ENCODE results near the gene RTP1. TPM values are rescaled to one million over a fixed set of nuclear protein-coding genes. Genes with fewer than 3 reads are reported as not detected.

RTP1 gene
- total and polyA plus RNA-seq, 9 donors: 0.08 TPM; not detected in 8

DNA sequence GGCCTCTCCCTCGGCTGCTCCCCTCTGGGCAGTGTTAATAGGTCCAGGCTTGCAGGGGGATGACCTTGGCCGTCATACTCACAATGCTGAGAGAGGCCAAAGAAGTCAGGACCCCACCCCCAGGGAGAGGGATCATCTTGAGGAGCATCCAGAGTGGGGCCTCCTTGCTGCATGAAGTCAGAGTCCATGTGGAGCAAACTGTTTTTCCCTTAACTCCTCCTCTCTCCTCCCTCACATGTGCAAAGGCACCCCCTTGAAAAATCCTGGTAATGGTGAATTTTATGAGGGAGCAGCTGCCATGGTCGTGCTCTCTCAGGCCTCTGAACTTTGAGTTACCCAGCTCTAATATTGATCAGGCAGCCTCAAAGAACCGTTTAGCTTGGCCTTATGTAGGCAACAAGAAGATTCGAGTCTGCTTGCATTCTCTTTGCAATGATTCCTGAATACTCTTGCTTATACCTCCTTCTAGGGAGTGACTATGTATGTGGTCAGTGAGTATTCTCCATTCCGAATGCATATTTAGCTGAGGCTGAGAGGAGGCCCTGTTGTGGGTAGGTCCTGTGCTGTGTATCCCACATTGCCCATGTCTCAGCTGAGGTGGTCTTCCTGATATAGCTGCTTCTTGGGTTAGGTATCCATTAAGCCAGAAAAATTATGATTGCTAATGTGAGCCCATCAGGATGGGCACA is 34.9 kb upstream of the RTP1 start:
- Histone ChIP-seq H3K9me3 (no peaks in the 10 kb centered on the region), H3K4me3 (no peak overlapping the region), H3K36me3 (no peaks in the 10 kb centered on the region), H3K27ac (no peak overlapping the region), H3K4me1 (ENCODE audit: insufficient read depth) (no peaks in the 10 kb centered on the region), H3K27me3 (no peaks in the 10 kb centered on the region)
- DNase-seq: no peak
- TF ChIP-seq, protein P1, sequence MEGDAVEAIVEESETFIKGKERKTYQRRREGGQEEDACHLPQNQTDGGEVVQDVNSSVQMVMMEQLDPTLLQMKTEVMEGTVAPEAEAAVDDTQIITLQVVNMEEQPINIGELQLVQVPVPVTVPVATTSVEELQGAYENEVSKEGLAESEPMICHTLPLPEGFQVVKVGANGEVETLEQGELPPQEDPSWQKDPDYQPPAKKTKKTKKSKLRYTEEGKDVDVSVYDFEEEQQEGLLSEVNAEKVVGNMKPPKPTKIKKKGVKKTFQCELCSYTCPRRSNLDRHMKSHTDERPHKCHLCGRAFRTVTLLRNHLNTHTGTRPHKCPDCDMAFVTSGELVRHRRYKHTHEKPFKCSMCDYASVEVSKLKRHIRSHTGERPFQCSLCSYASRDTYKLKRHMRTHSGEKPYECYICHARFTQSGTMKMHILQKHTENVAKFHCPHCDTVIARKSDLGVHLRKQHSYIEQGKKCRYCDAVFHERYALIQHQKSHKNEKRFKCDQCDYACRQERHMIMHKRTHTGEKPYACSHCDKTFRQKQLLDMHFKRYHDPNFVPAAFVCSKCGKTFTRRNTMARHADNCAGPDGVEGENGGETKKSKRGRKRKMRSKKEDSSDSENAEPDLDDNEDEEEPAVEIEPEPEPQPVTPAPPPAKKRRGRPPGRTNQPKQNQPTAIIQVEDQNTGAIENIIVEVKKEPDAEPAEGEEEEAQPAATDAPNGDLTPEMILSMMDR (IDR thresholded peaks at IDR 0.05): no peak
- no peak for TF ChIP-seq POLR2A (IDR thresholded peaks at IDR 0.05)
- no peak for TF ChIP-seq EP300 (IDR thresholded peaks at IDR 0.05)
- intact Hi-C loops (cut with DNase I): loop anchor here in 3 of 4 donors (5.0 to 10.0 kb wide), 3 partner anchors 308 to 548 kb away; partner anchors contain the start of gene AHSG (in 2 of the 3)
- 58 to 67% (median 63%) methylated on average over 6 of the region's 6 CpGs for WGBS, 3 donors

DNA sequence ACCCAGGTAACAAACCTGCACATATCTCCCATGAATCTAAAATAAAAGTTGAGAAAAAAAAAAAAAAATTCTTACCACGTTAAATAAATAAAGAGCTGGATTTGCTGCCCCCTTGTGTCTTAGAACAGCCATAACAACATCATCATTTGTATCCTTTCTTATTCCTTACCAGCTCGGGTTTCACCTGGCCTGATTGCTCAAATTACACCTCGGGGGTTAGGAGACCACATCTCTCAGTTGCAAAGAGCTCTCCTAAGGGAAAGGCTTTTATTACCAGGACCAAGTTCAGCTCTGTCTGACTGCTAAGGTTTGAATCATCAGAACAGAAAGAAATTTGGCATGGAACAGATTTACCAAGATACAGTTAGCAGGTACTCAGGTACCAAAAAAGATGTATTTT is 32.1 kb upstream of the RTP1 start:
- Histone ChIP-seq H3K4me3 (no peak overlapping the region), H3K27me3 (no peaks in the 10 kb centered on the region), H3K9me3 (no peaks in the 10 kb centered on the region), H3K36me3 (no peaks in the 10 kb centered on the region), H3K4me1 (ENCODE audit: insufficient read depth) (peaks cover 1% of the 10 kb centered on the region), H3K27ac (no peak overlapping the region)
- no peak for TF ChIP-seq EP300 (IDR thresholded peaks at IDR 0.05)
- TF ChIP-seq, protein P1 (IDR thresholded peaks at IDR 0.05): peak; percentile 27 to 37 (median 27)
- DNase-seq: peak in 1 of 5 donors; percentile 19
- intact Hi-C loops (cut with DNase I): loop anchor here in 2 of 4 donors (10.0 kb wide), 2 partner anchors 310 to 550 kb away; partner anchors contain the start of gene AHSG (in 2 of the 2)
- 0 to 1% (median 0%) methylated on average over 3 of the region's 3 CpGs for WGBS, 3 donors

DNA sequence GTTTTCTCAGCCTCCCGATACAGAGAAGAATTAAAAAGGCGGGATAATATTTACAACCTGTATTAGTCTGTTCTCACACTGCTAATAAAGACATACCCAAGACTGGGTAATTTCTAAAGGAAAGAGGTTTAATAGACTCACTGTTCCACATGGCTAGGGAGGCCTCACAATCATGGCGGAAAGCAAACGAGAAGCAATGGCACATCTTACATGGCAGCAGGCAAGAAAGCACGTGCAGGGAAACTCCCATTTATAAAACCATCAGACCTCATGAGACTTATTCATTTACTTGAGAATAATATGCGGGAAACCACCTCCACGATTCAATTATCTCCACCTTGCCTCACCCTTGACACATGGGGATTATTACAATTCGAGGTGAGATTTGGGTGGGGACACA is 30.5 kb upstream of the RTP1 start:
- no peak for TF ChIP-seq EP300 (IDR thresholded peaks at IDR 0.05)
- TF ChIP-seq, protein P1 (IDR thresholded peaks at IDR 0.05): no peak
- no peak for TF ChIP-seq POLR2A (IDR thresholded peaks at IDR 0.05)
- intact Hi-C loops (cut with DNase I): loop anchor here in 2 of 4 donors (10.0 kb wide), 2 partner anchors 312 to 552 kb away; partner anchors contain the start of gene AHSG (in 2 of the 2)
- H3K27ac ChIP-seq: no peak overlapping the region

DNA sequence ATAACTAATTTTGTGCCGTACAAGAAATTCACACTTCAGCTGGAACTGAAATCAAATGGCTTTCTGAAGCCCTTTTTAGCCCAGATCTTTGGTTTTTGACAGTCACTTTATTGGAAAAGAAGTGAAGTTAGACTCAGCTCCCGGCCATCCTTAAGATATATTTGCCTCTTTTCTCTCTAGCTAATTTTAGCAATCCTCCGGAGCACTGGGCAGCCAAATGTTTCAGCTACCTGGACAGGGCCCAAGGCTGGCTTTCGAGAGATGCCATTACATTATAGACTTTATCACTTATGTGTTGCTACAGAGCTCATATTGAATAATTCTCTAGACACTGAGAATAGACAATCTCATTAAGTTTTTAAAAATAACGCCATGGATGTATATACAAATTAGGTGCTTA is 29.5 kb upstream of the RTP1 start:
- no peaks in the 10 kb centered on the region for H3K36me3 ChIP-seq
- H3K27me3 ChIP-seq: no peaks in the 10 kb centered on the region
- H3K27ac ChIP-seq: no peak overlapping the region
- no peak for TF ChIP-seq EP300 (IDR thresholded peaks at IDR 0.05)
- TF ChIP-seq, protein P1 (IDR thresholded peaks at IDR 0.05): no peak
- TF ChIP-seq POLR2A (IDR thresholded peaks at IDR 0.05): no peak
- intact Hi-C loops (cut with DNase I): loop anchor here in 2 of 4 donors (10.0 kb wide), 2 partner anchors 313 to 553 kb away; partner anchors contain the start of gene AHSG (in 2 of the 2)
- DNase-seq: no peak
- no peak overlapping the region for H3K4me3 ChIP-seq
- H3K9me3 ChIP-seq: no peaks in the 10 kb centered on the region
- WGBS, 3 donors: 35 to 38% (median 36%) methylated on average over 5 of the region's 5 CpGs
- peaks cover 1% of the 10 kb centered on the region for H3K4me1 ChIP-seq (ENCODE audit: insufficient read depth)

More for the DNA sequence above, 30.5 kb upstream of the RTP1 start:
- H3K9me3 ChIP-seq: no peaks in the 10 kb centered on the region
- peaks cover 1% of the 10 kb centered on the region for H3K4me1 ChIP-seq (ENCODE audit: insufficient read depth)
- no peaks in the 10 kb centered on the region for H3K36me3 ChIP-seq
- DNase-seq: no peak
- no peaks in the 10 kb centered on the region for H3K27me3 ChIP-seq
- H3K4me3 ChIP-seq: no peak overlapping the region
- 91 to 94% (median 92%) methylated on average over 8 of the region's 8 CpGs for WGBS, 3 donors
